NCI-H128 (cell line): ENCODE results near the gene CCDC88B.
"Not testable (repeated sequence)": the region's sequence is repeated elsewhere in the genome, so short reads cannot be mapped to it uniquely, and the experiment has no call there.

ENCODE experiments used
- DNase-seq: peaks from one replicate; lab custom pipeline; 2025; ENCODE audit not compliant: unreplicated experiment; lab: John Stamatoyannopoulos, UW

The CCDC88B gene

DNA sequence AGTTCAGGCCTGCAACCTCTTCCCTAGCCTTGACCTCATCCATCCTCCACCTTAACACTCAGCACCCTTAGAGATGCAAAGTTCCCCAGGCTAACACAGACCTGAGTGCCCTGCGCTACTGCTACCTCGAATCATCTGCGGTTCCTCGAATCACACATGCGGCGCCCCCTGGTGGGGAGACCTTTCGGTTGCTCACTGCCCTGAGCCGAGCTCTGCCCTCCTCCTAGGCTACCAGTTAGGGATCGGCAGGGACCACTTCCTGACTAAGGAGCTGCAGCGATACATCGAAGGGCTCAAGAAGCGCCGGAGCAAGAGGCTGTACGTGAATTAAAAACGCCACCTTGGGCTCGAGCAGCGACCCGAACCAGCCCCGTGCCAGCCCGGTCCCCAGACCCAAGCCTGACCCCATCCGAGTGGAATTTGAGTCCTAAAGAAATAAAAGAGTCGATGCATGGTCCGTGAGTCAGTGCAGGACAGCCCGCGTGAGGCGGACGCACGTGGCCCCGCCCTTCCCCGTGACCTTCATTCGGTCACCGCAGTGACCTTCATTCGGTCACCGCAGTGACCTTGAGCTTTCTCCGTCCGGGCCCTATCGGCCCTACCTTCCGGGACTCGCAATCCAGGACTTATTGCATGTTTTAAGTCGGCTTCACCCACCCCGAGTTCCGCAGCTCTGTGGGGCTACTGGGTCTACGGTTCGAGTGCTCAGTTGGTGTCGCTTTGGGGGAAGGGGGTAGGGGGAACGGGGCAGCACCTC is 35.5 kb upstream of the CCDC88B start:
- peak; percentile 66 for DNase-seq

DNA sequence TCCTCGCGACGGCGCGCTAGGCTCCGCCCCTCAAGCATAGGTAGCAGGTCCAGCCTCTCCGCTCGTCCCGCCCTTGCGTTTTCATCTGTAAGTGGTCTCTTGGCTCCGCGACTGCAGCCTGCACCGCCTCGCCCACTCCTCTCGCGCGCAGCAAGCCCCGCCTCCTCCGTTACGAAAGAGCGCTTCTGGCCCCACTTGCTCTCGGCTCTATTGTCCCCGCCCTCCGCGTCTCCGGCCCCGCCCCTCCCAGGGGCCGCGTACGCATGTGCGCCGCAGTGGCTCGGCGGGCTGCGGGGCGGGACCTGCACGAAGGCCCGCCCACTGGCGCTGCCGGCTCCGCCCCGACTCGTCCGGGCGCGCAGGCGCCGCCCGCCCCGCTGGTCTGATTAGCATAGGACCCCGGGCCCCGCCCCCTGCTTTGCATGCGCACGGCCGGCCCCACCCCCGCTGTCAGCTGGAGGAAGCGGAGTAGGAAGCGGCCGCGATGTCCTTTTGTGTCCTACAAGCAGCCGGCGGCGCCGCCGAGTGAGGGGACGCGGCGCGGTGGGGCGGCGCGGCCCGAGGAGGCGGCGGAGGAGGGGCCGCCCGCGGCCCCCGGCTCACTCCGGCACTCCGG is 34.8 kb upstream of the CCDC88B start, which contains the start of gene ESRRA:
ESRRA (plus strand) TSS at position 450 of the 616 bp plus-strand sequence. CDS start 1,656 bp downstream, outside the sequence.
- peak; percentile 99 for DNase-seq

DNA sequence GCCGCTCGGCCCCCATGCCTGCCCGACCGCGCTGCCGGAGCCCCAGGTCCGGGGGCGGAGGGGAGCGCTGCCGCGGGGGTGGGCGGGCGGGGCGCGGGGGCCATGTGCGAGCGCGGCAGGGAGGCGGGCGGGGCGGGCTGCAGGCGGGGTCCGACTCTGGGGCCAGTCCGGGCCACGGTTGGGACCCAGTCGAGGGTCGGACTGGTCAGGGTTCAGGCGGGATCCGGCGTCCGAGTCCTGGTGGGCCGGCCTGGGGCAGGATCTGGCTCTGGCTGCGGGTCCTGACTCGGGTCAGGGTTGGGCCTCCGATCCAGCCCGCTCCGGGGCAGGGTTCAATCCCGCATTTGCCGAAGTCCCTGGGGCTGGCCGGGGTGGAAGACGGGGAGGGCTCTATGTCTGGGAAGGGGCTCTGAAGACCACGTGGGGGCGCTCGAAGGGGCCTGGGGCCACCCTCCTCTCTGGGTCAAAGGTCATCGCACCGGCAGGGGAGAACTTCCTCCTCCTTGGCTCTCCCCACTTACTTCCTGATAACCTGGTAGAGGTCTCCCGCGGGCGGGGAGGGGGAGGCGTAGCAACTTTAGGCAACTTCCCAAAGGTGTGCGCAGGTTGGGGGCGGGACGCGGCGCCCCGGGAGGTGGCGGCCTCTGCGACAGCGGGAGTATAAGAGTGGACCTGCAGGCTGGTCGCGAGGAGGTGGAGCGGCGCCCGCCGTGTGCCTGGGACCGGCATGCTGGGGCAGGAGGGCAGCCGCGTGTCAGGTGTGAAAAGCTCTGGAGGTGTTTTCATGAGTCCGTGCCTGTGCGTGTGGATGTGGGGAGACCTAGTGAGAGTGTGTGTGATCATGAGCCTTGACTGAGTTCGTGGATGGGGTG is 34.1 kb upstream of the CCDC88B start:
- DNase-seq: no peak

DNA sequence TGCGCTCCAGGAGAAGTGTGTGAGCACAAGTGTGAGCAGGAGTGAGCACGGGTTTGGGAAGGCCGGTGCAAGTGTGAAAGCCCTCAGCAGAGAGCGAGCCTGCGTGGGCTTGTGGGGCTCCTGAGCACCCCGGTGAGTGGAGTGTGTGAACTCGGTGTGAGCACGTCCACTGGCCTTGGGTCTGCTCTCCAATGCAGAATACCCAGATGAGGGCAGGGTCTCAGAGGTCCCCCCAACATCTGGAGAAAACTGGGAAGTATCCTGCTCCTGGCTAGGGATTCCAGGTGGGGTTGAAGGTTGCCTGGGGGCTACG is 33.5 kb upstream of the CCDC88B start:
- DNase-seq: no peak

DNA sequence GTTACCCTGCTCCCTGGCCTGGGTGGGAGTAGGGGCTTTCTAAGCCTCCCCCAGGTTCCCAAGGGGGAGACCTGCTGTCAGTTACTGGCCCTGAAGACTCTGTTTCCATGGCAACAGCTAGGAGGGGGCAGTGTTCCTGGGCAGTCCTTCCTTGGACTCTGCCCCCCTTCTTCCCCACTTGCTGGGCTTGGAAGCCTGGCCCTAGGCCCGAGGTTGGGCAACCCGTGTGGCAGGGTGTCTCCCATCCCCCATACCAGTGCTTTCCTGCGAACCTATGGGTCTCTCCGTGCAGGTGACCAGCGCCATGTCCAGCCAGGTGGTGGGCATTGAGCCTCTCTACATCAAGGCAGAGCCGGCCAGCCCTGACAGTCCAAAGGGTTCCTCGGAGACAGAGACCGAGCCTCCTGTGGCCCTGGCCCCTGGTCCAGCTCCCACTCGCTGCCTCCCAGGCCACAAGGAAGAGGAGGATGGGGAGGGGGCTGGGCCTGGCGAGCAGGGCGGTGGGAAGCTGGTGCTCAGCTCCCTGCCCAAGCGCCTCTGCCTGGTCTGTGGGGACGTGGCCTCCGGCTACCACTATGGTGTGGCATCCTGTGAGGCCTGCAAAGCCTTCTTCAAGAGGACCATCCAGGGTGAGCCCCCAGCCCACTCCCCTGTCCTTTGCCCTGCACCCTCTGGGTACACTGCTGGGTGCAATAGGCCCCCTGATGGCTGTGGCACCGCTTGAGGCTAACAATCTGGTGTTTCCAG is 33.0 kb upstream of the CCDC88B start:
- DNase-seq: no peak

DNA sequence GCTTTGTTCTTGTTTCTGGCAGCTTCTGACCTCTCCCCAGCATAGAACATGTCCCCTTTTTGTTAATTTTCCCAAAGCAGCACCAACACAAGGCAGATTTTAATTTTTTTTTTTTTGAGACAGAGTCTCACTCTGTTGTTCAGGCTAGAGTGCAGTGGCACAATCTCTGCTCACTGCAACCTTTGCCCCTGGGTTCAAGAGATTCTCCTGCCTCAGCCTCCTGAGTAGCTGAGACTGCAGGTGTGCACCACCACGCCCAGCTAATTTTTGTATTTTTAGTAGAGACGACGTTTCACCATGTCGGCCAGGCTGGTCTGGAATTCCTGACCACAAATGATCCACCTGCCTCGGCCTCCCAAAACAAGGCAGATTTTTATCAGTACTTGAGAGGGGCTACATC is 32.2 kb upstream of the CCDC88B start:
- not testable (repeated sequence) for DNase-seq

DNA sequence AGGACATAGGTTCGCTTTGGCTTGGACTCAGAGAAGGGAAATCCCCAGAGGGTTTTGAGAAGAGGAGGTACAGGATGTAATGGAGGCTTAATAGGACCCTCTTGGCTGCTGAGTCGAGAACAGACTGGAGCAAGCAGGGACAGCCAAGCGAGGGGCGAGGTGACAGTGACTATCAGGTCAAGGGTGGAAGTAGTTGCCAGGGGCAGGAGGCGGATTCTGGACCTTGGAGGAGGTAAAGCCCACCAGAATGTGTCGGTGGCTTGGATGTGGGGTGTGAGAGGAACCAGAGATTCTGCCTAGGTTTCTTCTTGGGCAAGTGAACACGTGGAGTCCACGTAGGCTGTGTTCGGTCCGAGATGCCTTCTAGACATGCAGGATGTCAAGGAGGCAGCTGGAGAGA is 27.1 kb upstream of the CCDC88B start:
- no peak for DNase-seq

DNA sequence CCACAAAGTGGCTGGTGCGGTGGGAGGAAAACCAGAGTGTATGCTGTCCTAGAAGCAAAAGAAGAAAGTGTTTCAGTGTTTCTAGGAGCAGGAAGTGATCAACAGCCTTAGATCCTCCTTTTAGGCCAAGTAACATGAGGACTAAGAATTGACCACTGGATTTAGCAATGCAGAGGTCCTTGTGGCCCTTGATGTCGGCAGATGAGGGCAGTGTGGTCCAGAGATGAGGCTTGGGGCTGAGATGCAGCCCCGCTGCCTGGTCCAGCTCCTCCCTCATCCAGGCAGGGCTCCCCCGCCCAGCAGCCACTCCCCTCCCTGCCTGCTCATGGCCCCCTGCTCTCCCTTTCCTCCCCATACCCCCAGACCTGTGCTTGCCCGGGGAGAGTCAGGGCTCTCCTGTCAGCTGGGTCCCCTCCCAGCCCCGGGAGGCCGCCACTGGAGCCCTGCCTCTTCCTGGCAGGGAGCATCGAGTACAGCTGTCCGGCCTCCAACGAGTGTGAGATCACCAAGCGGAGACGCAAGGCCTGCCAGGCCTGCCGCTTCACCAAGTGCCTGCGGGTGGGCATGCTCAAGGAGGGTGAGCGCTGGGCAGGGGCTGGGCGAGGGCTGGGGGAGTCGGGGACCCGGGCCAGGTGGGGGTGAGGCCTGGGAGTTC is 26.4 kb upstream of the CCDC88B start:
- no peak for DNase-seq

DNA sequence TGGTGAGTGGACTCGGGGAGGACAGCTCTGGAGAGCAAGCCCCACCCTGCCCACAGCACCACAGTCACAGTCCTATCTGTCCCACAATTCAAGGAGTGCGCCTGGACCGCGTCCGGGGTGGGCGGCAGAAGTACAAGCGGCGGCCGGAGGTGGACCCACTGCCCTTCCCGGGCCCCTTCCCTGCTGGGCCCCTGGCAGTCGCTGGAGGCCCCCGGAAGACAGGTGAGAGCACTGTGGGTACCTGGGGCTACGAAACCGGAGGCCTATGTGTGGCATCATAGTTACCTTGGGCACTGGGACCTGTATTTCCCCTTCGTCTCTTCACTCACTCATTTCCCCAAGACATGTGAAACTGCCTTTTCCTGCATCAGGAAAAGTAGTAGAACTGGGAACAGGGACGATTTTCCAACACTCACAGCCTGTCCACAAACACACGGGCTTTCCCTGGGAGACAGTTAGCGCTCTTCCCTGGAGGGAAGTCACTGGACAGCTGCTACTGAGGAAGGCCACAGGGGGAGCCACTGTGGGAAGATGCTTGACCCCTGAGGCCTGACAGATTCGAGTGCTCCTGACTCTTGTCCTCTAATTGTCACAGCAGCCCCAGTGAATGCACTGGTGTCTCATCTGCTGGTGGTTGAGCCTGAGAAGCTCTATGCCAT is 25.7 kb upstream of the CCDC88B start:
- DNase-seq: no peak

DNA sequence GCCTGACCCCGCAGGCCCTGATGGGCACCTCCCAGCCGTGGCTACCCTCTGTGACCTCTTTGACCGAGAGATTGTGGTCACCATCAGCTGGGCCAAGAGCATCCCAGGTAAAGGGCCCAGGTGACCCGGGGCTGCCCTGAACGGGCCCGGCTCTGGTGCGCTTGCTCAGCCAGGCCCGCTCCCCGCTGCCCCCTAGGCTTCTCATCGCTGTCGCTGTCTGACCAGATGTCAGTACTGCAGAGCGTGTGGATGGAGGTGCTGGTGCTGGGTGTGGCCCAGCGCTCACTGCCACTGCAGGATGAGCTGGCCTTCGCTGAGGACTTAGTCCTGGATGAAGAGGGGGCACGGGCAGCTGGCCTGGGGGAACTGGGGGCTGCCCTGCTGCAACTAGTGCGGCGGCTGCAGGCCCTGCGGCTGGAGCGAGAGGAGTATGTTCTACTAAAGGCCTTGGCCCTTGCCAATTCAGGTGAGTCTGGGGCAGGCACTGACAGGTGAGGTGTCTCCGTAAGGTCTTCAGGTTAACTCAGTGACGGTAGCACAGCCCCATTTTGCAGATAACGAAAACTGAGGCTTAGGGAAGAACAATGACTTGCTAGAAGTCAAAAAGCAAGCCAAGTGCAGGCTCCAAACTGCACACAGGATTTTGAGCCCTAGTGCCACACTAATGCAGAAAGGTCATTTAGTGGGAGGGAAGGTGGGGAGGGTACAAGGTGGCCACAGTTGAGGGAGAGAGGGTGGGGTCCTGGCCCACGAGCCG is 25.0 kb upstream of the CCDC88B start:
- no peak for DNase-seq

DNA sequence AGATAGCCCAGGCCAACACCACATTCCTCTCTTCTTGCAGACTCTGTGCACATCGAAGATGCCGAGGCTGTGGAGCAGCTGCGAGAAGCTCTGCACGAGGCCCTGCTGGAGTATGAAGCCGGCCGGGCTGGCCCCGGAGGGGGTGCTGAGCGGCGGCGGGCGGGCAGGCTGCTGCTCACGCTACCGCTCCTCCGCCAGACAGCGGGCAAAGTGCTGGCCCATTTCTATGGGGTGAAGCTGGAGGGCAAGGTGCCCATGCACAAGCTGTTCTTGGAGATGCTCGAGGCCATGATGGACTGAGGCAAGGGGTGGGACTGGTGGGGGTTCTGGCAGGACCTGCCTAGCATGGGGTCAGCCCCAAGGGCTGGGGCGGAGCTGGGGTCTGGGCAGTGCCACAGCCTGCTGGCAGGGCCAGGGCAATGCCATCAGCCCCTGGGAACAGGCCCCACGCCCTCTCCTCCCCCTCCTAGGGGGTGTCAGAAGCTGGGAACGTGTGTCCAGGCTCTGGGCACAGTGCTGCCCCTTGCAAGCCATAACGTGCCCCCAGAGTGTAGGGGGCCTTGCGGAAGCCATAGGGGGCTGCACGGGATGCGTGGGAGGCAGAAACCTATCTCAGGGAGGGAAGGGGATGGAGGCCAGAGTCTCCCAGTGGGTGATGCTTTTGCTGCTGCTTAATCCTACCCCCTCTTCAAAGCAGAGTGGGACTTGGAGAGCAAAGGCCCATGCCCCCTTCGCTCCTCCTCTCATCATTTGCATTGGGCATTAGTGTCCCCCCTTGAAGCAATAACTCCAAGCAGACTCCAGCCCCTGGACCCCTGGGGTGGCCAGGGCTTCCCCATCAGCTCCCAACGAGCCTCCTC is 24.1 kb upstream of the CCDC88B start:
- not testable (repeated sequence) for DNase-seq

DNA sequence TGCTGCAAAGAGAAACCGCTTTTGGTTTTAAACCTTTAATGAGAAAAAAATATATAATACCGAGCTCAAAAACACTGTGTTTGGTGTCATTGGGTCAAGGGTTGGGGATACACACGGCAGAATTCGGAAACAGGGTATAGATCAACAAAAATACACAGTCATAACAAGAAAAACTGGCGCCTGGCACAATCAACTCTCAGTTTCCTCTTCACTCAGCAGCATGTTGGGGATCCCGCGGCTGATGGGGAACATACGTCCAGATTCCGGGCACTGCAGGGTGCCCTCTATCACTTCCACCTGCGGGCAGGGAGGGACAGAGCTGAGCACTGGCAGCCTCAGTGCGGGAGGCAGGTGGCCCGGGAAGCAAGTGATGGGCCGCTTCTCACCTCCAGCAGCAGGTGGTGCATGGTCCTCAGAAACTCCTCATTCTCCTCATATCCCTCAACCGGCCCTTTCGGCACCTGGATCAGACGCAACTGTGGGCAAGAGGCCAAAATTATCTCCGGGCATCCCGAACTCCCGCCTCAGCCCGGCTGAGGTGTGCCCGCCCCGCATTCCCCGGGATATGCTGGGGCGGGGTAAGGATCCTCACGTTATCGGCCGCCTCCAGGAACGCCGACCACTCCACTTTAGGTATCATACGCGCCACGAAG is 23.2 kb upstream of the CCDC88B start:
- no peak for DNase-seq

DNA sequence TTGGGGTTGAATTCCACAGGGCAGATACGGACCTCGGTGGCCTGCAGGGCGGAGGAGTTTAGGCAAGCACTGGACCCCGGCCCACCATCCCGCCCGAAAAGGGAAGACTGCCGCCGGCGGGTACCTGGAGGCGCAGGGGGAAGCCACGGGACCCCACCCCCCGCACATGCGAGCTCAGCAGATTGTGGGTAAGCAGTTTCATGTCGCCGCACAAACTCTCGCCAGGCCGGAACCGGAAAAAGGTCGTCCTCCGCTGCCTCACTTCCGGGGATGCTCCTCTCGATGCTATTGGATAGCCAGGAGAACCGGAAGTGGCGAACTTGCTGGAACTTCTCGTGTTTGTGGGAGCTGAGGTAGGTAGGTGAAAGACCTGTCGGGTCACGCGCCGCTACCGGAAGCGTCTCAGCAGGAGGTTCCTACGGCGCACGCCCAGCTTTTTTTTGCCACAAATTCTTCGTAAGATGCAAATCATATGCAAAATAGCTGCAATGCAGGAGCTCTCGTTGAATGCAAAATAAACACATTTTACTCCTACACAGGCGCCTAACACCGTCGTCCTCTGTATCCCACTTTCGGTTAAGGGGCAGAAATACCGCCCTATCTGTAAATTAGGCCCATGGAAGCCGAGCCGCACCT is 22.6 kb upstream of the CCDC88B start, which contains the start of gene TRMT112:
TRMT112 (minus strand) TSS at position 235 of the 636 bp plus-strand sequence; CDS start at position 202, 33 bp downstream.
- DNase-seq: peak; percentile 97

DNA sequence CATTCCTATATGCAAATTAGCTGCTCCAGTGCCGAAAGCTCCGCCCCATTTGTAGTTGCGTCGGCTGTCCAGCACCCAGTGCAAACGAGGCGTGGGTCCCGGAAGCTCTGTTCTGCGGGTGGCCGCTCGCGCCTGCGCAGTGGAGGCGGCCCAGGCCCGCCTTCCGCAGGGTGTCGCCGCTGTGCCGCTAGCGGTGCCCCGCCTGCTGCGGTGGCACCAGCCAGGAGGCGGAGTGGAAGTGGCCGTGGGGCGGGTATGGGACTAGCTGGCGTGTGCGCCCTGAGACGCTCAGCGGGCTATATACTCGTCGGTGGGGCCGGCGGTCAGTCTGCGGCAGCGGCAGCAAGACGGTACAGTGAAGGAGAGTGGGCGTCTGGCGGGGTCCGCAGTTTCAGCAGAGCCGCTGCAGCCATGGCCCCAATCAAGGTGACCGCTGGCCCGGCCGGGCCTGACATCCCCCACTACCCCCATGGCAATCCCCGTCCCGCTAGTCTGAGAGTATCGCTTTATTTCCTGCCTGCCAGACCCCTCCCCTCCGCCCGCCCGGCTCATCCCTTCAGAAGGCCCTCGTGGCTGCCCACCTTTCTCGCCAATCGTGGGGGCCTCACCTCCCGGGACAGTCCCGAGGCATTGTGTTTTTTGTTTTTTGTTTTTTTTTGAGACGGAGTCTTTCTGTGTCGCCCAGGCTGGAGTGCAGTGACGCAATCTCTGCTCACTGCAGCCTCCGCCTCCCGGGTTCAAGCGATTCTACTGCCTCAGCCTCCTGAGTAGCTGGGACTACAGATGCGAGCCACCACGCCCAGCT is 21.8 kb upstream of the CCDC88B start, which contains the start of gene PRDX5:
PRDX5 (plus strand) TSS at position 161 of the 805 bp plus-strand sequence; CDS start at position 256, 95 bp downstream.
- DNase-seq: peak; percentile 93

DNA sequence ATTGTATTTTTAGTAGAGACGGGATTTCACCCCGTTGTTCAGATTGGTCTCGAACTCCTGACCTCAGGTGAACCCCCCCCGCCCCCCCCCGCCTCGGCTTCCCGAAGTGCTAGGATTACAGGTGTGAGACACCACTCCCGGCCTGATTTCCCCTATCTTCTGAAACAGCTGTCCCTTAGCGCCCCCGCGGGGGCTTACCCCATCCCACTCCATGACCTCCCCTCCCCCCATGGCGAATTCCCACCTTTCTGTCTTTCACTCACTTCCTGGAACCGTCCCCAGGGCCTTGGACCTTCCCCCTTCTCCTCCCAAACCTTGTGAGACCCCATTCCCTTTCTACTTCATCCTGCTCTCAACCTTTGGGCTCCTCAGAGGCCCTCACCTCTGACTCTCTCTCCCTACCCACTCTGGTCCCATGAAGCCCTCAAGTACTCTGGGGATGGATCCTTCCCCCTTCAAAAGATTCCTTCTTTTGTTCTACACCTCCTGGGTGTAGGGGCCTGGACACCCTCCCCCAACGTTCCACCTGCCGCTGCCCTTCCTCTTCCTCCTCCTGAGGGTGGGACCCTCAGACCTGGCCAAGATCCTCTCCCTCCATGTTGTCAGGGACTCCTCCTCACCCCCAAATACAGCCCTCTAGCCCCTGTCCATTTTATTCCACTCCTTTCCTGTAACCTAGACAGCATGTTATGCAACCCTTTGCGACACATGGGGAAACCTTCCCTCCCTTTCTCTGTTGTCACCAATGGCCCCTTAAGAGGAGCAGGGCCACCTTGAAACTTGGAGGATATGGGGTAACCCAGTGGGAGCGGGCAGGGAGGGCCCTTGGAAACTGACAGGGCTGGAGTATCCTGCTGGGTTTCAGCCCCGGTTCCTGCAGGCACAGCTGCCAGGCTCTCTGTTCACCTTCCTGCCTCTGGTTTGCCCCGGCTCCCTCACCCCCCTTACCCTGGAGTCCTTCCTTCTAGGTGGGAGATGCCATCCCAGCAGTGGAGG is 20.9 kb upstream of the CCDC88B start:
- no peak for DNase-seq
